HepG2 (cell line): Measurements from ENCODE around the gene ZSWIM6. TPM values are rescaled to one million over a fixed set of nuclear protein-coding genes. Genes with fewer than 3 reads are reported as not detected.

Experiments used
- ATAC-seq: fragments of 200-7000 bp; cut with Tn5 transposase; 3 replicates; pipeline ENCODE4 v1.9.1; 2020; ENCODE audit warnings: mild to moderate bottlenecking, moderate library complexity
- BruUV-seq: library from RNA; stranded (reverse); fragments of 400-500 nt; replicated peaks from 2 replicates; lab custom pipeline; 2021; lab: Mats Ljungman, UMichigan
- CTCF ChIA-PET: fragments of 300-600 bp; formaldehyde crosslinking; extraction: SDS; loops from one replicate; lab custom pipeline; 2021; ENCODE audit warnings: low total read pairs, inconsistent platforms, low intra/inter-chr PET ratio; lab: Yijun Ruan, JAX
- POLR2A ChIA-PET: fragments of 350-600 bp; sonication (Branson Sonifier 250); formaldehyde crosslinking; loops from one replicate; lab custom pipeline; 2020; ENCODE audit warnings: antibody characterized with exemption, inconsistent platforms; lab: Yijun Ruan, JAX
- DNase-seq: peaks from one replicate; pipeline ENCODE4 v3.0.0-alpha.2; 2015; ENCODE audit warnings: low spot score
- FAIRE-seq: peaks from 3 replicates; lab custom pipeline; 2011; peaks lifted over from hg19 to GRCh38; lab: Jason Lieb, UNC
- H2AFZ ChIP-seq: one replicate; pipeline ENCODE4 v1.6.1; 2011; ENCODE audit warnings: low read length, inconsistent platforms
- H3K27ac ChIP-seq: fragments of 300-600 bp; 3 replicates; pipeline ENCODE4 v1.8.0; 2011; ENCODE audit warnings: mixed run types, mild to moderate bottlenecking, mixed read lengths, low read length, inconsistent platforms; ENCODE audit not compliant: insufficient read depth; ENCODE audit errors: extremely low read length
- H3K27me3 ChIP-seq, 2 experiments: fragments of 200-600 bp in 1 of 2; 2 replicates in 1 of 2; 3 replicates in 1 of 2; pipeline versions ENCODE4 v1.6.0 to v1.8.0; 2011; ENCODE audit warnings: low read length in 2 of 2, mild to moderate bottlenecking in 2 of 2, moderate library complexity in 2 of 2, inconsistent platforms in 1 of 2; ENCODE audit not compliant: insufficient read depth in 2 of 2, control insufficient read depth in 1 of 2
- H3K36me3 ChIP-seq, 2 experiments: fragments of 200-600 bp in 1 of 2; replicated peaks in 1 of 2; 2 replicates in 1 of 2; 3 replicates in 1 of 2; pipeline versions ENCODE4 v1.5.1 to v1.8.0; 2011; ENCODE audit warnings: low read length in 2 of 2, inconsistent platforms in 1 of 2; ENCODE audit not compliant: insufficient read depth in 2 of 2, control insufficient read depth in 1 of 2
- H3K4me1 ChIP-seq: 2 replicates; pipeline ENCODE4 v1.5.1; 2012; ENCODE audit warnings: low read length, inconsistent platforms; ENCODE audit not compliant: insufficient read depth
- H3K4me2 ChIP-seq: 2 replicates; pipeline ENCODE4 v1.6.0; 2011; ENCODE audit warnings: low read depth, low read length, inconsistent platforms
- H3K4me3 ChIP-seq, 3 experiments: fragments of 200-600 bp in 1 of 3; sonication (generic), shearing (Covaris generic) in 1 of 3; replicated peaks in 1 of 3; 2 replicates each; pipeline ENCODE4 v1.5.1; 2011 to 2016; ENCODE audit warnings: low read length in 3 of 3, inconsistent platforms in 2 of 3, low read depth in 2 of 3, mild to moderate bottlenecking in 2 of 3, control low read depth in 1 of 3, mixed read lengths in 1 of 3; ENCODE audit not compliant: insufficient read depth in 1 of 3
- H3K79me2 ChIP-seq: one replicate; pipeline ENCODE4 v1.6.1; 2011; ENCODE audit warnings: low read length, inconsistent platforms; ENCODE audit not compliant: insufficient read depth
- H3K9ac ChIP-seq: 2 replicates; pipeline ENCODE4 v1.6.0; 2011; ENCODE audit warnings: mild to moderate bottlenecking, low read depth, low read length, inconsistent platforms; ENCODE audit not compliant: insufficient read depth
- H3K9me3 ChIP-seq: 2 replicates; pipeline ENCODE4 v1.5.1; 2012; ENCODE audit warnings: mild to moderate bottlenecking, low read length
- H4K20me1 ChIP-seq: 2 replicates; pipeline ENCODE4 v1.6.0; 2011; ENCODE audit warnings: inconsistent platforms, mild to moderate bottlenecking, low read length, moderate library complexity; ENCODE audit not compliant: insufficient read depth
- CBX2 ChIP-seq, 2 experiments: fragments of 200-600 bp in 1 of 2; sonication (generic); formaldehyde crosslinking in 1 of 2; IDR thresholded peaks; 2 replicates each; pipeline versions ENCODE4 v1.7.0 to v1.8.1; 2018 to 2022; ENCODE audit warnings: low read depth in 2 of 2, low read length in 1 of 2, mild to moderate bottlenecking in 1 of 2, missing genetic modification reagents in 1 of 2
- HNRNPLL ChIP-seq: fragments of 200-400 bp; formaldehyde crosslinking; IDR thresholded peaks from 2 replicates; pipeline ENCODE4 v1.6.1; 2017; ENCODE audit warnings: mild to moderate bottlenecking, low read depth, low read length; ENCODE audit not compliant: poor library complexity, severe bottlenecking
- MNT ChIP-seq: fragments of 450-650 bp; IDR thresholded peaks from 2 replicates; pipeline ENCODE4 v1.6.1; 2016
- MXD3 ChIP-seq: IDR thresholded peaks from 2 replicates; pipeline ENCODE4 v1.6.1; 2016; ENCODE audit warnings: mild to moderate bottlenecking, missing biosample characterization, missing genetic modification reagents
- UBTF ChIP-seq: sonication (generic); formaldehyde crosslinking; IDR thresholded peaks from 2 replicates; pipeline ENCODE4 v1.4.0; 2020; ENCODE audit warnings: mild to moderate bottlenecking, missing genetic modification reagents
- ZBTB1 ChIP-seq: sonication (generic); formaldehyde crosslinking; IDR thresholded peaks from 2 replicates; pipeline ENCODE4 v1.4.0; 2020; ENCODE audit warnings: missing genetic modification reagents, borderline replicate concordance
- ZNF121 ChIP-seq: sonication (generic); formaldehyde crosslinking; IDR thresholded peaks from 2 replicates; pipeline ENCODE4 v1.5.0; 2020; ENCODE audit warnings: mild to moderate bottlenecking, missing genetic modification reagents
- WGBS: methylation state at CpG from one replicate; pipeline ENCODE4 v1.1.6; 2017; ENCODE audit warnings: low lambda C conversion rate; 5-methylcytosine and 5-hydroxymethylcytosine counted together
- in situ Hi-C: cut with HindIII; loops from 2 replicates; pipeline ENCODE4 v1.10.0; 2017; ENCODE audit warnings: low pct_unique_long_range_greater_than_20kb; ENCODE audit not compliant: extremely low pct_ligation_motif_present
- intact Hi-C: fragments of 100-400 bp; cut with micrococcal nuclease; formaldehyde crosslinking; loops from one replicate; pipeline ENCODE4 v1.10.0; 2022; ENCODE audit not compliant: unreplicated experiment
- polyA plus RNA-seq, 8 experiments: library from polyadenylated mRNA; depleted of rRNA in 3 of 8; stranded (reverse) in 7 of 8; unstranded in 1 of 8; fragments of >200 nt; fragmentation: Illumina TruSeq in 4 of 8; extraction: Trizol in 4 of 8; gene quantifications; 2 replicates each; pipeline versions ENCODE4 v1.2.1 to v1.2.3, GENCODE V29; 2011 to 2016; ENCODE audit warnings: low read depth in 4 of 8, missing spikeins in 1 of 8, mixed read lengths in 1 of 8; ENCODE audit not compliant: insufficient read depth in 1 of 8
- total RNA-seq, 5 experiments: library from RNA; depleted of rRNA; stranded (reverse); fragments of >200 nt; fragmentation: Illumina TruSeq; extraction: Trizol; gene quantifications; 2 replicates each; pipeline ENCODE4 v1.2.3, GENCODE V29; 2016; ENCODE audit warnings: low read depth in 1 of 5
- TF ChIP-seq, protein P1 (sequence below): sonication (generic); formaldehyde crosslinking; IDR thresholded peaks from 2 replicates; pipeline ENCODE4 v1.5.0; 2020; ENCODE audit warnings: mild to moderate bottlenecking, missing genetic modification reagents
- TF ChIP-seq, protein P2 (sequence below): sonication (generic); formaldehyde crosslinking; IDR thresholded peaks from 2 replicates; pipeline ENCODE4 v1.8.1; 2023; ENCODE audit warnings: mild to moderate bottlenecking, moderate library complexity, missing genetic modification reagents
- TF ChIP-seq, protein P3 (sequence below): sonication (generic); formaldehyde crosslinking; IDR thresholded peaks from 2 replicates; pipeline ENCODE4 v1.8.0; 2022; ENCODE audit warnings: mild to moderate bottlenecking, missing genetic modification reagents, moderate library complexity

The ZSWIM6 gene
- total and polyA plus RNA-seq, 2 of the 13 experiments (the other 11 are each of a cell fraction or from before 2014, with no cell fraction given): 0.82 to 1.9 TPM

- TF ChIP-seq CBX2 (IDR thresholded peaks at IDR 0.05; ENCODE audit: low read depth, low read length) (no peak), CBX2 (CRISPR knock-in tag; IDR thresholded peaks at IDR 0.05; ENCODE audit: low read depth) (no peak), MXD3 (no peak)
Observed at GRCh38 chr5:61332851-61333320, 828 bp downstream of the ZSWIM6 start (continued).

DNA sequence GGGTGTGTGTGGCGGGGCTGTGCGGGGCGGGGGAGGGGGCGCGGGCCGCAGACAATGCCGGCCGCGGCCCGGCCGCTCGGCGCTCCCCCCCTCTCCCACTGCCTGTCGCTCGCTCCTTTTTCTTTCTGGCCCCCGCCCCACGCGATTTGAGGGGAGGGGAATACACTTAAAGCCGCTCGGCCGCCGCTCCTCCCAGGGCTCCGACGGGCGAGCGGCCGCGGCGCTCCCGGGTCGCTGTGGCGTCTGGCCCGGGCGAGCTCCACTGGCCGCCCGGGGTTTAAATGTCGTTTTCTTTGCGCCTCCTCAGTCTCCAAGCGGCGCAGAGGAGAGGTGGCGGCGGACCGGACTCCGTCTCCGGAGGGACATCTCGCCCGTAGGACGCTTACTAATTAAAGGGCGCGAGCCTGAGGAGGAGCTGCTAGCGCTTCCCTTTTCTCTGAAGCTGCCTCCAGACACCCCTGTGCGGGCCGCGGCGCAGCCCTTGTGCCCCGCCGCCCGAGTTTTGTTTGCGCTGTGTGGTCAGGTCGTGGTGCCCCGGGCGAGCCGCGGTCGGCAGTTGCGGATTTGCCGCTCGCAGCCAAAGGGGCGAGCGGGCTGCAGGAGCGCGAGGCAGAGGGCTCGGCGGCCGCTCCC is 1.4 kb downstream of the ZSWIM6 start:
- H3K27ac ChIP-seq: no peak overlapping the region
- peak overlapping the region; percentile 66 to 82 (median 73) for H3K4me3 ChIP-seq
- WGBS: 0% methylated on average over 9 of the region's 75 CpGs
- no peak overlapping the region for H2AFZ ChIP-seq
- FAIRE-seq: no peak
- ChIA-PET CTCF (no interaction called here), POLR2A (no interaction called here)
- H3K27me3 ChIP-seq: peaks cover 0 to 26% of the 10 kb centered on the region in 2 experiments; a peak in 3 of 5 replicates
- peak overlapping the region; percentile 60; the same call in 1 of the 2 replicates for H3K9ac ChIP-seq
- peak; percentile 22 for ATAC-seq
- no peak for DNase-seq
- intact Hi-C loops (loop anchor here (2.0 to 10.0 kb wide), 3 partner anchors 75 to 324 kb away; no protein-coding TSS in a partner anchor), in situ Hi-C loops (no loop called here)
- H4K20me1 ChIP-seq: peaks cover 12% of the 10 kb centered on the region; the same call in 1 of the 2 replicates
- H3K9me3 ChIP-seq: no peaks in the 10 kb centered on the region
- H3K36me3 ChIP-seq: no peaks in the 10 kb centered on the region
- peak overlapping the region; percentile 62 for H3K4me2 ChIP-seq
- H3K79me2 ChIP-seq: peaks cover 6% of the 10 kb centered on the region
- no TSS peak for BruUV-seq
- H3K4me1 ChIP-seq: peaks cover 39% of the 10 kb centered on the region
- peak; percentile 52; the same call in 1 of the 2 replicates for TF ChIP-seq ZNF121 (CRISPR knock-in tag)
- TF ChIP-seq, protein P1, sequence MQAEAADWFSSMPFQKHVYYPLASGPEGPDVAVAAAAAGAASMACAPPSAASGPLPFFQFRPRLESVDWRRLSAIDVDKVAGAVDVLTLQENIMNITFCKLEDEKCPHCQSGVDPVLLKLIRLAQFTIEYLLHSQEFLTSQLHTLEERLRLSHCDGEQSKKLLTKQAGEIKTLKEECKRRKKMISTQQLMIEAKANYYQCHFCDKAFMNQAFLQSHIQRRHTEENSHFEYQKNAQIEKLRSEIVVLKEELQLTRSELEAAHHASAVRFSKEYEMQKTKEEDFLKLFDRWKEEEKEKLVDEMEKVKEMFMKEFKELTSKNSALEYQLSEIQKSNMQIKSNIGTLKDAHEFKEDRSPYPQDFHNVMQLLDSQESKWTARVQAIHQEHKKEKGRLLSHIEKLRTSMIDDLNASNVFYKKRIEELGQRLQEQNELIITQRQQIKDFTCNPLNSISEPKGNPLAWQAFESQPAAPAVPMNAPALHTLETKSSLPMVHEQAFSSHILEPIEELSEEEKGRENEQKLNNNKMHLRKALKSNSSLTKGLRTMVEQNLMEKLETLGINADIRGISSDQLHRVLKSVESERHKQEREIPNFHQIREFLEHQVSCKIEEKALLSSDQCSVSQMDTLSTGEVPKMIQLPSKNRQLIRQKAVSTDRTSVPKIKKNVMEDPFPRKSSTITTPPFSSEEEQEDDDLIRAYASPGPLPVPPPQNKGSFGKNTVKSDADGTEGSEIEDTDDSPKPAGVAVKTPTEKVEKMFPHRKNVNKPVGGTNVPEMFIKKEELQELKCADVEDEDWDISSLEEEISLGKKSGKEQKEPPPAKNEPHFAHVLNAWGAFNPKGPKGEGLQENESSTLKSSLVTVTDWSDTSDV (CRISPR knock-in tag): no peak
- TF ChIP-seq MNT: no peak
- TF ChIP-seq, protein P2, sequence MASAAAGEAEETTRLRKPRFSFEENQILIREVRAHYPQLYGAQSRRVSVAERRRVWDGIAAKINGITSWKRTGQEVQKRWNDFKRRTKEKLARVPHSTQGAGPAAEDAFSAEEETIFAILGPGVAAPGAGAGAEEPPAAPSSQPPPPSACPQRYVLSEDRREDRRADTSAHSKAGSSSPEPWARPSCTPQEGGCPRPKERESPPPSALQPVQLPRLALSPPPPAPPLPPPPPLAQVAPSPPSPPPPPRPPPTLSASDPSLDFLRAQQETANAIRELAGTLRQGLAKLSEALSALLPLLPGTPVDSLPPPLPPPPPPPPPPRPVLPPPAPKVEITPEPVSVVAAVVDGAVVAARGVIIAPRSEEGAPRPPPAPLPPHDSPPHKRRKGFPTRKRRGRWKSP (CRISPR knock-in tag): peak; percentile 82; the same call in 1 of the 2 replicates
- no peak for TF ChIP-seq ZBTB1 (CRISPR knock-in tag)
- TF ChIP-seq HNRNPLL: peak; percentile 82
- TF ChIP-seq, protein P3, sequence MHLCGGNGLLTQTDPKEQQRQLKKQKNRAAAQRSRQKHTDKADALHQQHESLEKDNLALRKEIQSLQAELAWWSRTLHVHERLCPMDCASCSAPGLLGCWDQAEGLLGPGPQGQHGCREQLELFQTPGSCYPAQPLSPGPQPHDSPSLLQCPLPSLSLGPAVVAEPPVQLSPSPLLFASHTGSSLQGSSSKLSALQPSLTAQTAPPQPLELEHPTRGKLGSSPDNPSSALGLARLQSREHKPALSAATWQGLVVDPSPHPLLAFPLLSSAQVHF (CRISPR knock-in tag): no peak
- TF ChIP-seq UBTF (CRISPR knock-in tag): peak; percentile 53; the same call in 1 of the 2 replicates
